GM18867 (cell line): ENCODE results near the gene RAD51B.
A peak's percentile ranks its signal among the peaks of the same experiment; 100 is the strongest.

ENCODE experiments used
- ATAC-seq: cut with Tn5 transposase; IDR thresholded peaks from one replicate; pipeline ENCODE4 v1.9.1; 2021; ENCODE audit warnings: mild to moderate bottlenecking, moderate library complexity; ENCODE audit not compliant: unreplicated experiment

RAD51B gene

DNA sequence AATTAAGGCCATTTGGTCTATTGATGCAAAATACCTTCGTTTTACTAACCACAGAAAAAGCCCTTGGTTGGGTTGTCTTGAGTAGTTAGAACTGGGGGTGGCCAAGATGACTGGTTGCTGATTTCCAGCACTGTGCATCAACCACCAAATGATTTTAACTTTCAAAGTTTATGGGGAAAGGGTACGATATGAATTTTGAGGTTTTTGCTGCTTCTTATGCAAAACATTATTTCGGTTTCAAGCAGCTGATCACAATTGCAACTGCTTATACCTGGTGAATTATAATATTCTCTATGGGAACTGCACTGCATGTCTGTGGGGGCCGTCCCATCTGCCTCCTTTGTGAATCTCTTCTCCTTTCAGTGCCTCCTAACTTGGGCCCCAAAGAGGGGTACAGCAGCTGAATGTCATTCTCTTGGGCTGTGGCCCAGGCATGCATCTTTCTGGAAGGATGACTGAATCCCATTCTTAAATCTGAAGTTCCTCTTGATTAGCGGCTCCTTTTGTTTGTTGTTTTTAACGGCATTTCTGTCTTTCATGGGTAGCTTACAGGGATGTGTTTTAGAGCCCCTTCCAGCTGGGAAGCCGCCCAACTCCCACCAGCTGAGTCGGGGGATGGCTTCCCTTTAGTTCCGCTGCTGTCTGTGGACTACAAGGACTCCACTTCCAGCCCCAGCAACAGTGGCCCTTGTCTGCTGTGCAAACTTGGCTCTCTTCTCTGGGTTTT lies 493.5 kb downstream of the RAD51B start:
- peak; percentile 92 for ATAC-seq

DNA sequence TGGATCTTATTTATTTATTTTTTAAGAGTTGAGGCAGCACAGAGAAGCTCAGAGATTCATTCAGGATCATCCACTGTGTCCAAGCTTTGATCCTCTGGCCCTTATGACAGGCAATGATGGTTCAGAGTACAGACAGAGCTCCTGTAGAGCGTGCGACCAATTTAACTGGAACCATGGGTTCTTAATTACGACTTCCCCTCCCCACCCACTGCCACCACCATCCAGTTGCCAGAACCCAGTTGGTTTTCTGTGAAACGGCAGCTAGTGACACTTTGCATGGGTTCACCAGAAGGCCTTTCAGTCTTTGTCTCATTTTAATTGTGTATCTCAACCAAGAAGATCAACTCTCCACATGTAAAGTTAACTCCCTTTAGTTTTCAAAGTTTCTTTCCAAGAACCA lies 495.1 kb downstream of the RAD51B start:
- no peak for ATAC-seq

DNA sequence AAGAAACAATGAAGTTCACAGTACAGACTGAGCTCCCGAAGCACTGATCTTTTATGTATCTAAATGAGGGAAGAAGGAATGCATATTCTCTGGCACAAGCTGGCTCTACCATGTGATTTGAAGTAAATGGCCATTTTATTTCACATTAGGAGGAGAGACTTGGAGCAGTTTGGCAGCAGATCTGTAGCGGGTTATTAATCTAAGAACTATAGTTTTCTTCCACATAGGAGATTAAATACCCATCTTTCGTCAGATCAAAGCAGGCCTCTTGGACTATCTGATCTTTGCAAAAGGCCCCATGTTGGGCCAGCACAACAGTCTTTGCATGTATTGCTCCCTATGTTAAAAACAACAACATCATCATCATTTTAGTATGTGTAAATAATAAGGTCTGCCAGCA lies 495.5 kb downstream of the RAD51B start:
- ATAC-seq = no peak

DNA sequence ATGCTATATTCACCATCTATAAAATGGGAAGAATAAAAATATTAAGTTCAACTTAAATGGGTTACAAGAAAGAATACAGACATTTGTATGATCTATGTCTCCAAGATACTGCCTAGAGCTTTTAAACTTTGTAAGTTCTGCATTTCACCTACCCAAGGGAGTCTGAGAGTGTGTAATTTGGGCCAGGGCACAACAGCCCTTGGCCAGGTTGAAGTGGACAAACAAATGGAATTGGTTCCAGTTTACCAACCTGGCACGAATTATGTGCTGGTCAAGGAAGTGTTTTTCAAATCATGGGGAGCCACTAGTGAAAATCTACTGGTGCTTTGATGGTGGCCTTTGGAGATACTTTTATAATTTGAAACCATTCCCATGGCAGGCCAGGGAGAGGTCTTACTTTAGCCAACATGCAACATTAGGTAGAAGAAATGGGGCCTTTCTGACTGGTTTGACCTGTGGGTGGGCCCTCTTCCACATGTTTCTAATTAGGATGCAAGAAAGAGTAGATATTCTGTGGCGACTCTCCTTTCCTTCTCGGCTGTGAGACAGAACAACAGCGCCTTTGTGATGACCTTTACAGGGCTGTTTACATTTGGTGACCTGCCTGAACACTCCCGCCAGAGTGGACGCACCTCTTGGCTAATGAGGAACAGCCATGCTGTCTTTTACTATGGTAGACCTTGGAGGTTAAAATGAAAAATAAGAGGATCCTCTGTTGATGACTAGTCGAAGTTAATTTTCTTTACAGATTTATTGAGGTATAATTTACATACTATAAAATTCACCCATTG lies 496.7 kb downstream of the RAD51B start:
- ATAC-seq = no peak

DNA sequence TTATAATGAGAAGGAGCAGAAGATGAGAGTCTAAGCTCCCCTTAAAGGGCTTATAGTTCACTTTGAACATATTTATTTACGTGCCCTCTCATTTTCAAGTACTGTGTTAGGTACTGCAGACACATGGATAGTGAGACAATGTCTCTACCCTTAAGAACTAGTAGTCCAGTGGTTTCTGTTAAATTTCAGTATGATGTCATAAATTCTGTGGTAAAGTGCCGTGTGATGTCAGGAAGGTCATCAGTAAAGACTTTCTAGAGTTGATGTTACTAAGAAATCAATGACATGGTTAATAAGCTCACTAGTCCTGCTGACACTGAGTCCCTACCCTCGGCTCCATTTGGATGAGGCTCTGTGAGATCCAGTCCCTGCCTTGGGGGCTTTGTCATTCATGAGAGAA lies 497.7 kb downstream of the RAD51B start:
- ATAC-seq = no peak

DNA sequence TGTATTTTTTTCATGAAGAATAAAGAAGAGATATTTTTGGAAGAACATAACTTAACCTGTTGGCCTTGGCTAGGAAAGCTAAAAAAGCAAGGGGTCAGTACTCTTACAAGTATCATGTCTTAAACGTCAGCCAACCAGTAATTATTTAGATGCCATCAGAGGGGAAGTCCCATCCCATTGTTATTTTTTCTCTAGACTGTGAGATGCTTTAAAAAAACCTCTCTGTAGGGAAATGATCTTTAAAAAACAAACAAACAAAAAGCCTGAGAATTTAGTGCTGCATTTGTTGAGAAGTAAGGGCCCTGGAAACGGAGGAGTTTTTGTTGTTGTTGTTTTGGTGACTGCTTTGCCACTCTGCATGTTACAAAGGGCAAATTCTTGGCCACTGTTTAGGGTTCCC lies 499.2 kb downstream of the RAD51B start:
- no peak for ATAC-seq

DNA sequence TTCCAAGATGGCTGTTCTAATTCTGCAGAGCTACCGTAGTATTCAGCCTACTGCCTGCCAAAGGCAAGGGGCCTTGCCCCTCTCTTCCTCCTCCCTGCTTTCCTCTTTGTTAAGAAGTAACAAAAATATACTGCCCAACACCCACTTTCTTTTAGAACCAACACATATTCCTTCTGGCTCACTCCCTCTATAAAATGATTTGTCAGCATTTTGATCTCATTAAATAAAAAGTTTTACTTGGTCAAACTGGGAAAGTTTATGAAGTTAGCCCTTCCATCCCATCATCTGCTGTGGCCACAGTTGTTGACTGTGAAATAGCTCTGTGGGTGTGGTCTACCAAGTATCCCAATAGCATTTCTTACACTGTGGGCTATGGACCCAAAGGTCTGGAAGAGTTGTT lies 500.9 kb downstream of the RAD51B start:
- ATAC-seq = no peak

DNA sequence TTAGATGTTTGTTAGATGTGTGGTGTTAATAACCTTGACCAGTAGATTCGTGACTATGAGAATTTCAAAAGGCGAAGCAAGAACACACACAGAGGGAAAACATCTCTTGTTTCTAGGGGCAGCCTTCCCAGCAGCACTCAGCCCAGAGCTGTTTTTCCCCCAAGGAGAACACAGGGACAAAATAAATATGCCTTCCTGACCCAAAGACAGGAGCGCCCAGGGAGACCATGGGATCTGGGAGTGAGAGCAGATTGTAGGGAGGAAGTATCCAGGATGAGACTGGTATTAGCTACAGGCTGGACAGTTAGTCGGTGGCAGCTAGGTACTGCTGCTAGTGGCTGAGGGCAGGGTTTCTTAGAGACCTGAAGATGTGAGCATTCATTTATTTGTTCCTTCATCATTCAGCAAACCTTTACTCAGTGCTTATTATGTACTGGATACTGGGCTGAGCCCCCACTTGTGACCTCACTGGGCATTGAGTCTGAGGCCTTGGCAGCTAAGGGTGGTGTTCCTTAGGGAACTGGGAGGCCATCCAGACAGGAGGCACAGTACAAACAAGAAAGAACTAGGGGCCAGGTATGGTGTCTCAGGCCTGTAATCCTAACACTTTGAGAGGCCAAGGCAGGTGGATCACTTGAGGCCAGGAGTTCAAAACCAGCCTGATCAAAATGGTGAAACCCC lies 503.5 kb downstream of the RAD51B start:
- no peak for ATAC-seq

DNA sequence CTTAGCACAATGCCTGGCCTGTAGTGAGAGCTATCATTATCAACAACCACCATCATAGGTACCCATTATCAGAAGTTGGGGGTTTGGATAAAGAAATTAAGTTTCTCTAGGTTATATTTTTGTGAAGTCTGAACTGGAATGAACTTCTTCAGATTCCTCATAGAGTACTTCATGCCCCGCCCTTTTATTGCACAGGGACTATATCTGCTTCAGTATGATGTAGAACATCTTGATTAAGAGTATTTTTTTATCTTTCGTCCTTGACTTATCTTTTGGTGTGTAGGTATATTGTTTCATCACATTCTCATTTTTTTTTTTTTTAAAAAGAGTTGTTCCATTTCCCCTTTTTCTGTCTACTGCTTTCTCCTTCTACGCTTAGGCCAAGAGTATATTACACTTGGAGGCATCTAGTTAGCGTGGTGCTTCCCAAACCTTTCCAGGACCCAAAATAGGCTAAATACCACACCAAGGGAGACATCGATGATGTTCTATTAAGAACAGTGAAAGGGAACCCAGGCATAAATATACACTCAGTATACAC lies 505.8 kb downstream of the RAD51B start:
- ATAC-seq = no peak

DNA sequence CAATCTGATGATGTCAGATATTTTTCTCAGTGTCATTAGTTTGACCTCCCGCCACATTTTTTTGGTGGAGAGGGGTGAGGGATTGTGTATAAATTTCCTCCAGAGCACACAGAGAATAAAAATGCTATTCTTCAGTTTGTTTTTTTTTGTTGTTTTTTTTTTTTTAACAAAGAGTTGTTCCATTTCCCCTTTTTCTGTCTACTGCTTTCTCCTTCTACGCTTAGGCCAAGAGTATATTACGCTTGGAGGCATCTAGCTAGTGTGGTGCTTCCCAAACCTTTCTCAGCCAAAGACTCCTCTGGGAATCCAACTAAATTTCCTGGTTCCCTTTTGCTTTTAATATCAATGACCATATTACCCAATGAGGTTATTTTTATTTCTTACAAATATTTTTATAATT lies 507.7 kb downstream of the RAD51B start:
- ATAC-seq = no peak

DNA sequence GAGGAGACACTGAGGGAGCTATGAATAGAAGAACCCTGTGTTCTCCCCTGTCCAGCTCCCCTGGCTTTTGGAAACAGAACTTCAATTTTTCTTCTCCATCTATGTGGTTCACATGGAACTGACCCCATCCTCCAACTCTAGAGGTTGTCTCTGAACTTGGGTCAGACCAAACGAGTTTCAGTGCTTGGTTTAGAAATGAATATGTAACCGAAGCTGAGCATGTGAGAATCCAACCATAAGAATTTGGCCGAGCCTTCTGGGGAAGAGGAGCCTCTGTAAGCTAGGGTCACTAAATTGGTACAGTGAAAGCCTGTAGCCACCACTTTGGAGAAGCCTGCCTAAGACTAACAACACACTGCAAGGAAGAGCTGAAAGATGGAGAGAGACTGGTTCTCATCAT lies 508.9 kb downstream of the RAD51B start:
- ATAC-seq = no peak

DNA sequence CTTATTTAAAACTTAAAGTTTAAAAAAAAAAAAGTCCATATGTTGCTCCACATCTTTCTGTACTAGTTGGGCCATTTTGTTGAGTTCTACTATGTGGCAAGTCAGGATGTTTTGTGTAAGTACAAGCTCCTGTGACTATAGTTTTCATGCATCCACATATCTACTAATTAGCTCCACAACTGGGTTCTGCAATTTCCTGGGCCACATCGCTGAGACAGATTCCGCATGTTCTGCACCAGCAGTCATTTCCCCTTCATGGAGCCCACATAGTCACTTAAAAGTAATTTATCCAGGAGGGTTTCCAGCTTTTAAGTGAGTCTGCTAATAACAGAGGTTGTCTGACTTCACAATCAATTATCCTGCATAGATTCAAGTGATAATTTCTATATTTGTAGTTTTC lies 511.8 kb downstream of the RAD51B start:
- no peak for ATAC-seq

DNA sequence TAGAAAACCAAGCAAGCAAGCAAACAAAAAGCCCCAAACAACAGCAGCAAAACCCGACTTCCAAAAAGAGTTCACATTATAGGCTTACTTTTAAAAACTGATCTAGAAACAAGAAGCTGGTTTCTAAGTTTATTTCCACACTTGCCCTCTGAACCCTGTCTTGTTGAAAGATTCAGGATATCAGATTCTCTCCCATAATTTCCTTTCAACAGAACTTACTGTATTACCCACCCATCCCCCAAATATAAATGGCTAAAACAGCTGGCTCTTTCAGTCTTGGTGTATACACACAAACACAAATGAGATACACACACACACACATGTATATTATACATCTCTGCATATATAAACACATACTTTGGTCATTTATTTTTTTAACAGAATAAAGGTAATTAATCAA lies 512.4 kb downstream of the RAD51B start:
- ATAC-seq = no peak

DNA sequence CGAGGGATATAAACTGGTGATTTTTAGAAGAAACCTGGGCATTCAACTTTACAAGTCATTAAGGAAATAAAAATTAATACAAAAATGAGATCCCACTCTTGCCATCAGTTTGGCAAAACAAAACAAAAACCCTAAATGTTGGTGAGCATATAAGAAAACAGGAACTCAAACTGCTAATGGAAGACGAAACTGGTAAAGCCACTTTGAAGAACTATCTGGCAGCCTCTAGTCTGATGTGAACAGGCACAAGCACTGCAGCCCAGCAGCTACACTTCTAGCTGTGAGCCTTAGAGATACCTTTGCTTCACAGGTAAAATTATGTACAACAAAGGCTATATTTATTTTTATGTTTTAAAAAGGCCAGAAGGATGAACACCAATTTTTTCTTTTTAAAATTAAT lies 513.7 kb downstream of the RAD51B start:
- peak; percentile 59 for ATAC-seq

DNA sequence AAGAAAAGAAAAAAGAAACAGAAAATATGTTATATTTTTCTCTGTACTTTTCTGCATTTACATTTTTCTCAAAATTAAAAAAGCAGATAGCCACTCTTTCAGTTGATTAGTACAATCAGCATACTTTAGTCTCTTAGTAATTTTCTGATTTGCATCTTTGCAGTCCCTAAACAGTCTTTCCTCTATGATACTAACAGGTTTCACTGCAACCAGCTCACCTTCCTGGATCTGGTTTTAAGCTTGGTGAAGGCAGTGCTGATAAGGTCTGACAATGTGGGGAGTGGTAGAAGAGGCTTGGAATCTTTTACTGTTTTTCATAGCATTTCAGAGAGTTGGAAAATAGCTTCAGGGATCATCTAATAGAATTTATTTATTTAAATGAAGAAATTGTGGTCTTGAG lies 515.7 kb downstream of the RAD51B start:
- ATAC-seq = peak; percentile 58

DNA sequence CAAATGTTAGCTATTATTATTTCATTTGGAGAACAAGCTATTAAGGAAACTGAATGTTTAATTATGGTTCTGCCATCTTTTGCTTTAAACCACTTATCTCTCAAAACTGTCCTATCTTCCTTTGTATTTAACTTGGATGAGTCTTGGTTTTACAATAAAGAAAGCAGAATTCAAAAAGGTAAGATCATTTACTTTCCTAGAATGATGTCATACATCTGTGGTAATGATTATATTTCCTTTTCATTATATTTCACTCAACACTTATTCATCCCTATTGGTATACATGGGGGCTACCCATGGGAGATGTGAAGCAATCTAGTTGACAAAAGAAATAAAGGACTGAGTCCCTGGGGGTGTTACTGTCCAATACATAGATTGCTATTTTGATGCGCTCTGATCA lies 516.6 kb downstream of the RAD51B start:
- no peak for ATAC-seq

DNA sequence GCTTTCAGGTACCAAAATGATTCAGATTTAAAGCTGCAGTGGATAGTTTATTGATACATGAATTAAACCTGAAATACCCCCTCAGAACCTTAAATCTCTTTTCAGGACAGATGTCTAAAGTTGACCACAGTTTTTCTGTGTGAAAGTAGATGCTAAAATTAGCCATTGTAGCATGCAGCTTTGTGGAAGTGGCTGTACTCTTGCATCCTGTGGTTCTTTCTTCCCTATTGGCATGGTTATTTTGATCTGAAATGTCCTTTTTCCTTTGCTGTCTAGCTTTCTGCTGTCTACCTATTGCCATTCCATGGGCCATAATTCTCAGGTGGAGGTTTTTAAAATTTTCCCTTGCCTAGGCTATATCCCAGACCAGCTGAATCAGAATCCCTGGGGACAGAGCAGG lies 517.7 kb downstream of the RAD51B start:
- ATAC-seq = no peak

DNA sequence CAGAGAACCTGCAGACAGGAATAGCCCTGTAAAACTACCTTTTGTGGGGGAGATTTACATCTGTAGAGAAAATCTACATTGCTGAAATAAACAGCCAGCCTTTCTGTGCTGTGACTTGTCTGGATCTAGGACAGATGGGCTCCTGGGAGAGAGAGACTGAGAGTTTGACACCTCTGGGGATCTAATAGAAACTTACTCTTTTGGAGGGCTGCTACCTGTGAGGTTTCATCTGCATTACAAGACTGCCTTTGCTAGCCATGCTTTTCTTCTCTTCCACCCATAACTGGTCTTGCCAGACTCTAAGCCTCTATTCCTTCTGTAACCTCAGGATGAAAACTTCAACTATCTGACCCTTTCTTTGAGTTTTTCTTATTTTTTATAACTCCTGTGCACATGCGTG lies 520.7 kb downstream of the RAD51B start:
- ATAC-seq = no peak

DNA sequence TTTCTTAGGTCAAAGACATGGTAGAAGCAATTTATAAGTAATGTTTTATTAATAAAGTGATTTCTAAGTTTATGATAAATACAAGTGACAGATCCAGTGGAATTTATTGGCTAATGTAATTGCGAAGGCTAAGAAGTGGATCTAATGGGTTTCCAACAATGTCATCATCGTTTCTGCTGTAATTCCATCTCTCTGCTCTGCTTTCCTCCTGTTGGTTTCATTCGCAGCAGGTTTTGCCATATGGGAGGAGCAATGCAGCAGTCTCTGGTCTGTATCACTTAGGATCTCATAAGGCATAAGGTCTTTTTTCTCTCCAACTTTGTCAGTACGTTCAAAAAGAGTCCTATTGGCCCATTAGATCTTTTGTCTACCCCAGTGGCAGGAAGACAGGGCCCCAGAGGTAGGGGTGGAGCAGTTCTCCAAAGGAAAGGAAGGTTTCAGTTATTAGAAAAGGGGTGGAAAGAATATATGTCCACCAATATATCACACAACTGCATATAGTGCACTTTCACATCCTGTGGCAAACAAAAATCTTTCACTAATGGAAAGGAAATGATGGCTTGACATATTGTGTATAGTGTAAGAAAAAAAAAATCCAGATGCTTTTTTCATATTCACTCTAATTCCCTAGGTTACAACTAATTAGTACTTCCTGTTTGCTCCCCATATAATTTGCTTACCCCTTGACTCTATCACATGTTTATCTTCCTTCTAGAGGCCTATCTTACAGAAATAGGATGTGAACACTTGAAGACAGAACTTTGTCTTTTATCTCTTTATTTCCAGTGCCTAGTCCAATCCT lies 522.0 kb downstream of the RAD51B start:
- peak; percentile 58 for ATAC-seq

DNA sequence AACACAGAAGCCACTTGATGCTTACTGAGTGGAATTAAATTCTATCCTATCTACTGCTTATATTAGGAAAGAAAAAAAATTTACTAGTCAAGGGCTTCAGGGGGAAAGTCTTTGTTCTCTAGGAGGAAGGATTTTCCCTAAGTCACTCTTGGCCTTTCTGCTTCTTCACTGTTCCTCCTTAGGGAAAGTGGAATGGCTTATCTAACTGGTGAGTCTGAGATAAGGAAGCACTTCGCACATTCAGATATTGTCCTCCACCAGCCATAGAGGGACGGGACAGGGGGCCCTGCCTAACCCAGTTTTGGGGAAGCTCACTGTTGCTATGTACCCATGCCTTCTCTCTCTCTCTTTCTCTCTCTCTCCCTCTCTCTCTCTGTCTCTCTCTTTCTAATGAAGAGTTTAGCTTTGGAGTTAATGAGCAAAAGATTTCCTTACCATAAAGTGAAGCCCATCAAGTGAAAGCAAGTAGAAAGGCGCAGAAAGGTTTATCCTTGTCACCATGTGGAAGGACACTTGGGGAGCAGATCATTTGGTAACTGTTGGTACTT lies 522.7 kb downstream of the RAD51B start:
- no peak for ATAC-seq
